PC-9 (cell line): ENCODE data around the gene FOXP3. TPM values are rescaled to one million over a fixed set of nuclear protein-coding genes. Genes with fewer than 3 reads are reported as not detected.

Experiments
- BruUV-seq: library from RNA; stranded (reverse); fragments of 400-500 nt; replicated peaks from 2 replicates; lab custom pipeline; 2021; lab: Mats Ljungman, UMichigan
- CTCF ChIA-PET: fragments of 300-600 bp; sonication (Branson Sonifier 250); formaldehyde crosslinking; loops from one replicate; lab custom pipeline; 2022; ENCODE audit warnings: antibody characterized with exemption; lab: Charles Lee
- POLR2A ChIA-PET: fragments of 300-600 bp; sonication (Branson Sonifier 250); formaldehyde crosslinking; loops from one replicate; lab custom pipeline; 2022; ENCODE audit warnings: antibody characterized with exemption; ENCODE audit not compliant: unreplicated experiment; lab: Charles Lee
- DNase-seq, 2 experiments: peaks; one replicate each; pipeline versions ENCODE4 v3.0.0 to v3.0.0-alpha.2; 2015 to 2022; ENCODE audit warnings: mixed read lengths in 1 of 2
- H2AFZ ChIP-seq: fragments of 200-600 bp; sonication (generic); 2 replicates; pipeline ENCODE4 v1.8.1; 2017; ENCODE audit warnings: antibody characterized with exemption
- H3F3A ChIP-seq: fragments of 200-600 bp; sonication (generic); 2 replicates; pipeline ENCODE4 v1.8.1; 2017; ENCODE audit warnings: antibody characterized with exemption, mild to moderate bottlenecking, low read depth; ENCODE audit not compliant: insufficient read depth
- H3K27ac ChIP-seq: fragments of 200-600 bp; sonication (generic); 2 replicates; pipeline ENCODE4 v1.6.1; 2016; ENCODE audit warnings: mixed run types
- H3K27me3 ChIP-seq: fragments of 200-600 bp; sonication (generic); 2 replicates; pipeline ENCODE4 v1.6.1; 2016; ENCODE audit warnings: low read depth, mixed run types; ENCODE audit not compliant: insufficient read depth
- H3K36me3 ChIP-seq: fragments of 200-600 bp; sonication (generic); 2 replicates; pipeline ENCODE4 v1.6.1; 2016; ENCODE audit warnings: low read depth, mixed run types
- H3K4me1 ChIP-seq: fragments of 200-600 bp; sonication (generic); replicated peaks from 2 replicates; pipeline ENCODE4 v1.6.1; 2016; ENCODE audit warnings: mixed run types; ENCODE audit not compliant: insufficient read depth
- H3K4me2 ChIP-seq: fragments of 200-600 bp; sonication (generic); 2 replicates; pipeline ENCODE4 v1.6.1; 2017; ENCODE audit warnings: mixed run types
- H3K4me3 ChIP-seq: fragments of 200-600 bp; sonication (generic); 2 replicates; pipeline ENCODE4 v1.6.1; 2016; ENCODE audit warnings: mixed run types
- H3K79me2 ChIP-seq: fragments of 200-600 bp; sonication (generic); 2 replicates; pipeline ENCODE4 v1.6.1; 2017; ENCODE audit warnings: low read depth, mixed run types
- H3K9me2 ChIP-seq: fragments of 200-600 bp; sonication (generic); 2 replicates; pipeline ENCODE4 v1.8.1; 2017; ENCODE audit warnings: mild to moderate bottlenecking; ENCODE audit not compliant: insufficient read depth
- H3K9me3 ChIP-seq: fragments of 200-600 bp; sonication (generic); 2 replicates; pipeline ENCODE4 v1.8.1; 2016; ENCODE audit warnings: low read depth; ENCODE audit not compliant: insufficient read depth
- H4K20me1 ChIP-seq: fragments of 200-600 bp; sonication (generic); 2 replicates; pipeline ENCODE4 v1.8.1; 2017; ENCODE audit not compliant: insufficient read depth
- EZH2 ChIP-seq: fragments of 200-600 bp; sonication (generic); IDR thresholded peaks from 2 replicates; pipeline ENCODE4 v1.8.0; 2017; ENCODE audit warnings: antibody characterized with exemption, low read depth
- intact Hi-C: fragments of 100-400 bp; cut with micrococcal nuclease; formaldehyde crosslinking; loops from one replicate; pipeline ENCODE4 v1.10.0; 2022; ENCODE audit not compliant: unreplicated experiment
- total RNA-seq: library from RNA; stranded (reverse); gene quantifications from 2 replicates; pipeline ENCODE4 v1.2.3, GENCODE V29; 2021
- TF ChIP-seq, protein P1 (sequence below): fragments of 200-600 bp; sonication (generic); conservative IDR thresholded peaks from 2 replicates; pipeline ENCODE4 v1.6.1; 2017; ENCODE audit warnings: mixed run types, antibody characterized with exemption, mild to moderate bottlenecking, moderate library complexity

The FOXP3 gene
- total RNA-seq, 1 experiment from 2014 or later: not detected

DNA sequence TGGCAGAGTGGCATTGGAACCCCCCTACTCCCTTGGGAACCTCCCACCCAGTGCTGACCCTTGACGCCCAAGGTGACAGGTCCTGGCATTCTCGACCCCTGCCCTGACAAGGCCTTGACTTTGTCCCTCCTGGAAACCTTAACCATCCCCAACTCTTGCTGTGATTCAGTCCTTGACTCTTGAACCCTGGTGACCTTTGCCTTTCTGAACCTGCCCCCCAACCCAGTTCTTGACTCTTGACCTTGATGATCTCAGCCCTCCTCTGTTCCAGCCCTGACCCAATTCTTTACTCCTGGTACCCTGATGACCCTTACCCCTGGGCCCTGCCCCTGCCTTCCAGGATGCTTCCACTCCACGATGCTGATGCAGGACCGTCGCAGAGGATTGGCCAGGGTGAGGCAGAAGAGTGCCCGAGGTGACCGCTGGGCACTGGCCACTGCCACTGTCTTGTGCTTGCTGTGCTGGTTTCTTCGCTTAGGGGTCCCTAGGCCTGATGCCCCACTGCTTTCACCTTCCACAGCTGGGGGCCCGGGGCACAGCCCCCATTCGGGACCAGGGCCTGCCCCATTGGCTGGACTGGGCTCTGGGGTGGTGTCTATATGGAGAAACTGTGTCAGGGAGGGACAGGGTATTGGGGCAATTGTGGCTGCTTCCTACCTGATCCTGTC is 33.0 kb downstream of the FOXP3 start:
- Histone ChIP-seq H2AFZ (no peak overlapping the region), H3K9me2 (no peaks in the 10 kb centered on the region), H3K36me3 (no peaks in the 10 kb centered on the region), H3K27me3 (no peaks in the 10 kb centered on the region), H3K79me2 (no peaks in the 10 kb centered on the region), H3K27ac (no peak overlapping the region), H3K9me3 (no peaks in the 10 kb centered on the region), H3K4me2 (peak overlapping the region; percentile 67), H3F3A (no peaks in the 10 kb centered on the region), H4K20me1 (no peaks in the 10 kb centered on the region), H3K4me1 (no peaks in the 10 kb centered on the region), H3K4me3 (no peak overlapping the region)
- BruUV-seq: no TSS peak
- intact Hi-C loops: no loop called here
- DNase-seq: no peak
- ChIA-PET POLR2A (interaction anchor here (0.5 to 0.7 kb wide), 2 partner anchors 37 to 42 kb away, joined by 3 read pairs; no protein-coding TSS in a partner anchor), CTCF (no interaction called here)
- no peak for TF ChIP-seq EZH2
- TF ChIP-seq, protein P1, sequence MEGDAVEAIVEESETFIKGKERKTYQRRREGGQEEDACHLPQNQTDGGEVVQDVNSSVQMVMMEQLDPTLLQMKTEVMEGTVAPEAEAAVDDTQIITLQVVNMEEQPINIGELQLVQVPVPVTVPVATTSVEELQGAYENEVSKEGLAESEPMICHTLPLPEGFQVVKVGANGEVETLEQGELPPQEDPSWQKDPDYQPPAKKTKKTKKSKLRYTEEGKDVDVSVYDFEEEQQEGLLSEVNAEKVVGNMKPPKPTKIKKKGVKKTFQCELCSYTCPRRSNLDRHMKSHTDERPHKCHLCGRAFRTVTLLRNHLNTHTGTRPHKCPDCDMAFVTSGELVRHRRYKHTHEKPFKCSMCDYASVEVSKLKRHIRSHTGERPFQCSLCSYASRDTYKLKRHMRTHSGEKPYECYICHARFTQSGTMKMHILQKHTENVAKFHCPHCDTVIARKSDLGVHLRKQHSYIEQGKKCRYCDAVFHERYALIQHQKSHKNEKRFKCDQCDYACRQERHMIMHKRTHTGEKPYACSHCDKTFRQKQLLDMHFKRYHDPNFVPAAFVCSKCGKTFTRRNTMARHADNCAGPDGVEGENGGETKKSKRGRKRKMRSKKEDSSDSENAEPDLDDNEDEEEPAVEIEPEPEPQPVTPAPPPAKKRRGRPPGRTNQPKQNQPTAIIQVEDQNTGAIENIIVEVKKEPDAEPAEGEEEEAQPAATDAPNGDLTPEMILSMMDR: no peak

DNA sequence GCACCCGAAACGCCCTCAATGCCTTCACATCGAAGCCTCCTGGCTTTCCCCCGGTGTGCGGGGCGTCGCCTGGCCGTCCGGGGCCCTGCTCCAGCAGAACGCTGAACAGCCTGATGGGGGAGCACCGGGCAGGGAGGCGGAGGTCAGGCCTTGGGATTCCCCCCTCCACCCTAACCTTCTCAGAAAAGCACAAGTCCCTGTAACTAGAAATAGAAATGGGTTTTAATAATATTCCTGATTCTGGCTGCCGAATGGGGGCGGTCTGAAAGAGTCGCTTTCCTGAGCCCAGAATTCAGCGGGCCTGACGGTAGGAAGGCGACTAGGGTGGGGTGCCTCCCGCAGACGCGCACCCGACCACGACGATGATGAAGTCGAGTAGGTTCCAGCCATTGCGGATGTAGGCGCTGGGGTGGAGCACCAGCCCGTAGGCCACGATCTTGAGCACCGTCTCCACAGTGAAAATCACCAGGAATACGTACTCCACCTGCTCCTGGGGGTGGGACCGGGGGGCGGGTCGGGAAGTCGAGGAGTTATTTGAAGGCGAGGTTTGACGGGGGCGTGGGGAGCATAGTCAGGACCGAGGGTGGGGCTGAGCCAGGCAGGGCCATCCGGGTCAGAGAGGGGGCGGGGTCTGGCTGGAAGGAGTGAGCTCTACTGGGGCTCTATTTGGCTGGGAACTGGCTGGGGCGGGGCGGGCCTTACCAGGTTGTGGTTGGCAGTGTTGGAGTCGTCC is 33.8 kb downstream of the FOXP3 start:
- Histone ChIP-seq H3K27me3 (no peaks in the 10 kb centered on the region), H3K4me2 (peak overlapping the region; percentile 67), H4K20me1 (no peaks in the 10 kb centered on the region), H3K9me2 (no peaks in the 10 kb centered on the region), H3K36me3 (no peaks in the 10 kb centered on the region), H2AFZ (peak overlapping the region; percentile 78), H3K27ac (no peak overlapping the region), H3F3A (no peaks in the 10 kb centered on the region), H3K4me3 (peak overlapping the region; percentile 48; the same call in 1 of the 2 replicates), H3K4me1 (no peaks in the 10 kb centered on the region), H3K9me3 (no peaks in the 10 kb centered on the region), H3K79me2 (no peaks in the 10 kb centered on the region)
- BruUV-seq: no TSS peak
- POLR2A ChIA-PET: interaction anchor here (0.5 to 0.7 kb wide), 2 partner anchors 38 to 42 kb away, joined by 3 read pairs; no protein-coding TSS in a partner anchor
- intact Hi-C loops: no loop called here
- CTCF ChIA-PET: no interaction called here
- no peak for TF ChIP-seq EZH2
- TF ChIP-seq, protein P1: peak; percentile 19; the same call in 1 of the 2 replicates
- DNase-seq: peak; percentile 36 to 50

DNA sequence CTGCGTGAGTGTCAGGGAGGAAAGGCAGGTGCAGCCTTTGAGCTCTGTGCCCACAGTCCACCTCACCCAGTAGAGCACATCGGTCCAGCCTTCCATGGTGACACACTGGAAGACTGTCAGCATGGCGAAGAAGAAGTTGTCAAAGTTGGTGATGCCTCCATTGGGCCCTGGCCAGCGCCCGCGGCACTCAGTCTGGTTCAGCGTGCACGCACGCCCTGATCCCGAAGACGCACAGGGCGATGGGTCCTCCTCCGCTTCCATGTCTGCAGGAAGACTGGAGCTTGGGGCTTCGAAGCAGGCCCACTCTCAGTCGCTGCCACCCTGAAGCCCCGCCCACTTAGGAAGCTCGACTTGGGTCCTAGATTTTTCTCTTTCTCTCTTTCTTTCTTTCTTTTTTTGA is 36.3 kb downstream of the FOXP3 start:
- CTCF ChIA-PET: no interaction called here
- DNase-seq: no peak
- Histone ChIP-seq H3K36me3 (no peaks in the 10 kb centered on the region), H3K4me2 (no peak overlapping the region), H4K20me1 (no peaks in the 10 kb centered on the region), H3K27me3 (no peaks in the 10 kb centered on the region), H3K4me1 (no peaks in the 10 kb centered on the region), H3K27ac (no peak overlapping the region), H3K79me2 (no peaks in the 10 kb centered on the region), H3K4me3 (no peak overlapping the region), H2AFZ (no peak overlapping the region), H3K9me2 (no peaks in the 10 kb centered on the region), H3F3A (no peaks in the 10 kb centered on the region), H3K9me3 (no peaks in the 10 kb centered on the region)
- POLR2A ChIA-PET: interaction anchor here (0.7 kb wide), 1 partner anchor 1571 kb away, joined by 9 read pairs; no protein-coding TSS in a partner anchor
- TF ChIP-seq EZH2: no peak
- TF ChIP-seq, protein P1: no peak
- no TSS peak for BruUV-seq
- intact Hi-C loops: no loop called here
